GM12865 (cell line): ENCODE results near the gene GGA2.

Source experiments
- DNase-seq: peaks from one replicate; pipeline ENCODE4 v3.0.0; 2010; ENCODE audit warnings: low read depth
- H3K4me3 ChIP-seq: 2 replicates; pipeline ENCODE4 v1.5.1; 2011; ENCODE audit warnings: mild to moderate bottlenecking, low read depth, low read length, control low read depth
- TF ChIP-seq, protein P1 (sequence below): IDR thresholded peaks from 2 replicates; pipeline ENCODE4 v1.5.1; 2011; ENCODE audit warnings: low read length, control low read depth, low read depth, inconsistent platforms; ENCODE audit not compliant: insufficient read depth; ENCODE audit errors: missing control alignments

Gene GGA2

DNA sequence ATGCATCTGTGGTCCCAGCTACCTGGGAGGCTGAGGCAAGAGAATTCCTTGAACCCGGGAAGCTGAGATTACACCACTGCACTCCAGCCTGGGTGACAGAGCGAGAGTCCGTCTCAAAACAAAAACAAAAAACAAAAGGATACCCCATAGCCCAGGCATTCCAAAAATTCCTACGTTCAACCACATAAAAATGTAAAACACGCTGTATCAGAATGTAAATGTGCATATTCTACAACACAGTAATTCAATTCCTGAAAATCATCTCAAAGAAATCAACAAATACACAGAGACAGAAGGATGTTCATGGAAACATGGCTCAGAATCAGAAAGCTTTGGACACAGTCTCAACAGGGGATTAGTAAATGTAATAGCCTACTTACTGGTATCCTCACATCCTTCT is 90.3 kb downstream of the GGA2 start:
- no peak for DNase-seq
- no peak overlapping the region for H3K4me3 ChIP-seq
- TF ChIP-seq, protein P1, sequence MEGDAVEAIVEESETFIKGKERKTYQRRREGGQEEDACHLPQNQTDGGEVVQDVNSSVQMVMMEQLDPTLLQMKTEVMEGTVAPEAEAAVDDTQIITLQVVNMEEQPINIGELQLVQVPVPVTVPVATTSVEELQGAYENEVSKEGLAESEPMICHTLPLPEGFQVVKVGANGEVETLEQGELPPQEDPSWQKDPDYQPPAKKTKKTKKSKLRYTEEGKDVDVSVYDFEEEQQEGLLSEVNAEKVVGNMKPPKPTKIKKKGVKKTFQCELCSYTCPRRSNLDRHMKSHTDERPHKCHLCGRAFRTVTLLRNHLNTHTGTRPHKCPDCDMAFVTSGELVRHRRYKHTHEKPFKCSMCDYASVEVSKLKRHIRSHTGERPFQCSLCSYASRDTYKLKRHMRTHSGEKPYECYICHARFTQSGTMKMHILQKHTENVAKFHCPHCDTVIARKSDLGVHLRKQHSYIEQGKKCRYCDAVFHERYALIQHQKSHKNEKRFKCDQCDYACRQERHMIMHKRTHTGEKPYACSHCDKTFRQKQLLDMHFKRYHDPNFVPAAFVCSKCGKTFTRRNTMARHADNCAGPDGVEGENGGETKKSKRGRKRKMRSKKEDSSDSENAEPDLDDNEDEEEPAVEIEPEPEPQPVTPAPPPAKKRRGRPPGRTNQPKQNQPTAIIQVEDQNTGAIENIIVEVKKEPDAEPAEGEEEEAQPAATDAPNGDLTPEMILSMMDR, result no peak

DNA sequence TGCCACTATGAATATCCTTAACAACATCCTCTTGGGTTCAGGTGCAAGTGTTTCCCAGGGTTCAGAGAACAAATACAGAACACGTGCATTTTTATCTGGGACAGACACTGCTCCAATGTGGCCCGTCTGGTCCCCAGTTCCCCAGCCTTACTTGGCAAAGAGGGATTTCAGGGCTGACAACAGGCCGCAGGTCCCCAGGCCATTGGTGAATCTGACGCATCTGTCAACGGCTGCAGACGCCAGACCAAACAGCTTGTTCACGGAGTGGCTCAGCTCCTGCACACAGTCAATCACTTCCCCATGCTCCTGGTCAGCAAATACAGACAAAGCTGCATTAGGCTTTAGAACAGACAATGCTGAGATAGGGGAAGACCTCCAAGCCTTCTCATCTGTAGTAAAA is 93.5 kb downstream of the GGA2 start:
- no peak overlapping the region for H3K4me3 ChIP-seq
- TF ChIP-seq, protein P1, result no peak
- DNase-seq, result no peak

DNA sequence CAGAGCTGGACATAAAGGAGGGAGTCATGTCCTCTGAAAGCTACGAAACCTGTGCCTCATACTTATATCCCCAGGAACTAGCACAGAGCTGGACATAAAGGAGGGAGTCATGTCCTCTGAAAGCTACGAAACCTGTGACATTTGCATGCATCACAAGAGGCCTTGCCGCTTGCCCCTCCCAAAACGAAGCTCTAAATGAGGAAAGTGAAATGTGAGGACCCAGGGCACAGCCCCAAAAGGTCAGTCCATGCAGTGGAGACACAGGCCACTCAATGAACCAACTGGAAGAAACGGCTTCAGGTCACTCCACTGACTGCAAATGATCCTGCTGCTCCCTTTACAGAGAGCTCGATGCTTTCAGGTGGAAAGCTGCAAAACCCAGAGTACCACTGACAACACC is 95.6 kb downstream of the GGA2 start:
- H3K4me3 ChIP-seq, result no peak overlapping the region
- no peak for DNase-seq
- TF ChIP-seq, protein P1, result no peak
